A549 treated with dexamethasone at 1 μM for 4 hours (cell line): ENCODE results near the gene GJA1. TPM values are rescaled to one million over a fixed set of nuclear protein-coding genes. Genes with fewer than 3 reads are reported as not detected.

Experiments
- total RNA-seq: library from RNA; stranded (reverse); fragments of 200-300 nt; extraction: Qiagen RNA extraction; gene quantifications from 5 replicates; pipeline ENCODE4 v1.2.3, GENCODE V29; 2022

The GJA1 gene
- 48.6 to 69.2 TPM (median 63.2 TPM) in 5 replicates for total RNA-seq

GRCh38 chr6:121435444-121436069, at the start of gene GJA1:
GJA1 (plus strand) TSS chr6:121435646; CDS start chr6:121446848, 11,202 bp downstream.

Other genes with a start within 250 kb of the GJA1 start
- 0.71 to 1.3 TPM (median 0.97 TPM) in 5 replicates for gene TBC1D32, start 101.2 kb upstream of the GJA1 start, total RNA-seq